Mesenteric fat pad (tissue), 1 donor: ENCODE measurements around the gene EFCAB12. TPM values are rescaled to one million over a fixed set of nuclear protein-coding genes. Genes with fewer than 3 reads are reported as not detected.
"Not testable (repeated sequence)": the region's sequence is repeated elsewhere in the genome, so short reads cannot be mapped to it uniquely, and the experiment has no call there.

Source experiments
- DNase-seq: peaks from one replicate; pipeline ENCODE4 v3.0.0-alpha.2; 2020; ENCODE audit warnings: low spot score
- total RNA-seq: library from RNA; stranded (reverse); fragmentation: NEBNext Ultra II Directional; extraction: Animal tissue kit (Norgen Biotek cat#: 25700); gene quantifications from one replicate; pipeline ENCODE4 v1.2.1, GENCODE V29; 2021
- donor health status: DM: yes; HTN: yes; CAD: no.

EFCAB12 gene
- total RNA-seq, 1 donor from 2014 or later, result 1.1 TPM

DNA sequence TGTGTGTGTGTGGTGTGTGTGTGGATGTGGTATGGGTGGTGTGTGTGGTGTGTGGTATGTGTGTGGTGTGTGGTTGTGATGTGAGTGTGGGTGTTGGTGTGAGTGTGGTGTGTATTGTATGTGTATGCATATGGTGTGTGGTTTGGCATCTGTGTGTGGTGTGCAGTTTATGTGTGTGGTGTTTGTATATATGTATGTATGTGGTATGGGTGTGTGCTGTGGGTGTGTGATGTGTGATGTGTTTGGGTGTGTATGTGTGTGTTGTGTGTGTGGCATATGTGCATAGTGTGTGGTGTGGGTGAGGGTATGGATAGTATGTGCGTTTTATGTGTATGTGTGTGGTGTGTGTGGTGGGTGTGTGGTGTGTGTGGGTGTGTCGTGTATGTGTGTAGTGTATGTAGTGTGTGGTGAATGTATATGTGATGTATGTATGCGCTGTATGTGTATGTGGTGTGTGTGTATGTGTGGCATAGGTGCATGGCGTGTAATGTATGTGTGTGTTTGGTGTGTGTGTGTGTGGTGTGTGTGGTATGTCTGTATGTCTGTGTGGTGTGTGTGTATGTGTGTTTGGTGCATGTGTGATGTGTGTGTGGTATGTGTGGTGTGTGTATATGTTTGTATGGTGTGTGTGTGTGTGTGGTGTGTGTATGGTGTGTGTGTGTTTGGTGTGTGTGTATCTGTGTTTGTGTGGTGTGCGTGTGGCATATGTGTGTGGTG, 58.0 kb downstream of the EFCAB12 start:
- DNase-seq, result no peak

DNA sequence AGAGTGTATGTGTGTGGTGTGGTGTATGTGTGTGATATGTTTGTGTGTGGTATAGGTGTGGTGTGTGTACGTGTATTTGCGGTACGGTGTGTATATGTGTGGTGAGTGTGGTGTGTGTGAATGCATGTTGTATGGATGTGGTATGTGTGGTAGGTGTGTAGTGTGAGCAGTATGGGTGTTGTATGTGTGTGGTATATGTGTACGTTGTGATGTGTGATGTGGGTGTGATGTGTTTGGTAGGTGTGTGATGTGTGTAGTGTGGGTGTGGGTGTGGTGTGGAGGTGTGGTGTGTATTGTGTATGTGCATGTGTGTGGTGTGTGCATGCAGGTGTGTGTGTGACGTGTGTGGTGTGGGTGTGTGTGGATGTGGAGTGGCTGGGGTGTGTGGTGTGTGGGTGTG, 58.7 kb downstream of the EFCAB12 start:
- no peak for DNase-seq

DNA sequence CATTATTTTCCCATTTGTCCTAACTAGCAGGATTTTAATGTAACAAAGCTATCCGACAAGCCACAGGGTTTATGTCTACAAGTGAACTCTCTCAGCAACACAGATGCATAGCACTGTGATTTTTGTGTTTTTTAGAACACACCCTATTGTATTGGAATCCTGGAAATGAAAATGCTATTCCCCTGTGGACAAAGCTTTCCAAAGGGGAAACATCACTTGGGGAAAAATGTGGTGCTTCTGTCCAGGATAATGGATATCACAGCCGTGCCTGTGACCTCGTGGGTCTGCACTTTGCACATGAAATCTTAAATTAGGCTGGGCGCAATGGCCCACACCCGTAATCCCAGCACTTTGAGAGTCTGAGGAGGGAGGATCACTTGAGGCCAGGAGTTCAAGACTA, 60.6 kb downstream of the EFCAB12 start:
- DNase-seq, result no peak

DNA sequence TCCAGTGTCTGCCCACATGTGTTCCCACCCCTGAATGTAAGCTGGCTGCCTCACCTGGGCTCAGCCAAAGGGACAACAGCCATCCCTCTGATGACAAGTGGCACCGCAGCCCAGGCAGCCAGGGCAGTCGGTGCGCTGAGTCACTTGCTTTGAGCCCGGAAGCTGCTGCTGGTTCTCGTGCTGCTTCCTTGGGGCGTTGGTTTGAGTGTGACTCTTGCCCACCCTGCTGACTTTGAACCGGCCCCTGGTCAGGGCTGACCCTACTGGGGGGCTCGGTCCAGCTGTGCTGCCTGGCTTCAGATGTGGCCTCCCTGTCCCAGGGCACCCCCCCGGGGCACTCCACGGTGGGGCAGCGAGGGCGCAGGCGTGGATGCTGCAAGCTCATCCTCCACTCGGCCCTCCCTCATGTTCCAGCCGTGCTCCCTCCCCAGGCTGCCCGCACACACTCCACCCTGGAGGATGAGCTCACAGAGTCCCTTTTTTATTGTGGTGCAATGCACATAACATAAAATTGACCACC, 62.1 kb downstream of the EFCAB12 start:
- peak; percentile 53 for DNase-seq

DNA sequence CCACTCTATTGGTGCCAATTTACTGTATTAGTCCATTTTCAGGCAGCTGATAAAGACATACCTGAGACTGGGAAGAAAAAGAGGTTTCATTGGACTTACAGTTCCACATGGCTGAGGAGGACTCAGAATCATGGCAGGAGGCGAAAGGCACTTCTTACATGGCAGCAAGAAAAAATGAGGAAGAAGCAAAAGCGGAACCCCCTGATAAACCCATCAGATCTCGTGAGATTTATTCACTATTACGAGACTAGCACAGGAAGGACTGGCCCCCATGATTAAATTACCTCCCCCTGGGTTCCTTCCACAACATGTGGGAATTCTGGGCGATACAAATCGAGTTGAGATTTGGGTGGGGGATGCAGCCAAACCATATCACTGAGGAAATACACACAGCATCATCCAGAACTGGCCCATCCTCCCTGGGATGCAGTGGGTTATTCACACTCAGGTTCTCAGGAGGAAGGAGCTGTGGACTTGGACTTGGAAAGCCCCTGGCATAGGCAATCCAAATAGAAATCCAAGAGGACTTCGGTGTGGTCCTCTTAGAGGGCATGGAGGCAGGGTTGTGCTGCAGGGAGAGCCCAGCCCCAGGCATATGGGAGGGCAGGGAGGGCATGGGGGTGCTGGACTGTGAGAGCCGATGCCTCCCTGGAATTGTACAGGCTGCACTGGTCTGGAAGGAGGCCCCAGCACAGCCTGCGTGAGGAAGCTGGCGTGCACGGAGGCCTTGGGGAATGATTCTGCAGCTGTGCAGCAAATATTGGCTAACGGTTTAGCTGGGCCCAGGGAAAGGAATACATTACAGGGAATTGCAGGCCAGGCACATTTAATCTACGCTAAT, 62.9 kb downstream of the EFCAB12 start:
- DNase-seq, result no peak

DNA sequence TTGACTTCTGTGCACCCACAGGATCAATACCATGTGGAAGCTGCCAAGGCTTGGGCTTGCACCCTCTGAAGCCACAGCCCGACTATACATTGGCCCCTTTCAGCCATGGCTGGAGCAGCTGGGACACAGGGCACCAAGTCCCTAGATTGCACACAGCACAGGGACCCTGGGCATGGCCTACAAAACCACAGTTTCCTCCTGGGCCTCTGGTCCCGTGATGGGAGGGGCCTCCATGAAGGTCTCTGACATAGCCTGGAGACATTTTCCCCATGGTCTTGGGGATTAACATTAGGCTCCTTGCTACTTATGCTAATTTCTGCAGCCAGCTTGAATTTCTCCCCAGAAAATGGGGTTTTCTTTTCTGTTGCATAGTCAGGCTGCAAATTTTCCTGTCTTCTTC, 63.6 kb downstream of the EFCAB12 start:
- DNase-seq, result not testable (repeated sequence)

DNA sequence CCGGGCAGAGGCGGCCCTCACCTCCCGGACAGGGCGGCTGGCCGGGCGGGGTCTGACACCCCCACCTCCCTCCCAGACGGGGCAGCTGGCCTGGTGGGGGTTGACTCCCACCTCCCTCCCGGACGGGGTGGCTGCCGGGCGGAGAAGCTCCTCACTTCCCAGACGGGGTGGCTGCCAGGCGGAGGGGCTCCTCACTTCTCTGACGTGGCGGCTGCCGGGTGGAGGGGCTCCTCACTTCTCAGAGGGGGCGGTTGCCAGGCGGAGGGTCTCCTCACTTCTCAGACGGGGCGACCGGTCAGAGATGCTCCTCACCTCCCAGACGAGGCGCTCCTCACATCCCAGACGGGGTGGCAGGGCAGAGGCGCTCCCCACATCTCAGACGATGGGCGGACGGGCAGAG, 65.1 kb downstream of the EFCAB12 start:
- not testable (repeated sequence) for DNase-seq

DNA sequence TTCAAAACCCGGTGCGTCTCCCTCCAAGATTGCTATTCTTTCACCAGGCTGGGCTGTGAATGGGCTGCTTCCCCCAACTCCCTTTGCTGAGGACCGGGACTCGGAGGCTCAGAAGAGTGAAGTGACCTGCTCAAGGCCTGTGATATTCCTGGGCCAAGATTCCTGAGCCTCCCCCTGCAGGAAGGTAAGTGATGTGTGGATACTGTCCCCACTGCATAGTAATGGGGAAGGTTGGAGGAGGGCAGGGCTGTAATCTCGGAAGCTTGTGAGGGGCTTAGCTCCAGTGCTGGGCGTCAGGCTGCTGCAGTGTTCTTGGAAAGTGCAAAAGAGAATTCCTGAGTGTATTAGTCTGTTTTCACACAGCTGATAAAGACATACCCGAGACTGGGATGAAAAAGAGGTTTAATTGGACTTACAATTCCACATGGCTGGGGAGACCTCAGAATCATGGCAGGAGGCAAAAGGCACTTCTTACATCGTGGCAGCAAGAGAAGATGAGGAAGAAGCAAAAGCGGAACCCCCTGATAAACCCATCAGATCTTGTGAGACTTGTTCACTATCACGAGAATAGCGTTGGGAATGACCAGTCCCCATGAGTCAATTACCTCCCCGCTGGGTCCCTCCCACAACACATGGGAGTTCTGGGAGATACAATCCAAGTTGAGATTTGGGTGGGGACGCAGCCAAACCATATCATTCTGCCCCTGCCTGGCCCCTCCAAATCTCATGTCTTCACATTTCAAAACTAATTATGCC, 67.6 kb downstream of the EFCAB12 start:
- no peak for DNase-seq

DNA sequence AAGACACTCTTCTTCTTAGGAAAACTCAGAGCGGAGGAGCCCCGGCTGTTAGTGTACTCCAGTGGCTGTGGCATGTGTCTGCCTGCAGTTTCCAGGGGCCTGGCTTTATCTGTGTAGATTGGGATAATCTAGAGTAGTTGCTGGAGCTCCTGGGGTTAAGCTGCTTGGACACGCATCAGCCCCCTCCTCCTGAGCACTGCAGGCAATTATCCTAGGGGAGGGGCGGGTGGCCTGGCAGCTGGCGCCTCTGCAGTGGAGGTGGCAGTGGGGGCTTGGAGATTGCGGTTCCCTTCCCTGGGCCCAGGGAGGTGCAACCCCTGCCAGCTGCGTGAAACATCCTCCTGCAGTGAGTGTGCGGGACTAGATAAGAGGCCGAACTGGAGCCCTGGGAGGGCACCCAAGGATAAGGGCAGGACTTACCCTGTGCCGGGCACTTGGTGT, 68.2 kb downstream of the EFCAB12 start:
- DNase-seq, result no peak

DNA sequence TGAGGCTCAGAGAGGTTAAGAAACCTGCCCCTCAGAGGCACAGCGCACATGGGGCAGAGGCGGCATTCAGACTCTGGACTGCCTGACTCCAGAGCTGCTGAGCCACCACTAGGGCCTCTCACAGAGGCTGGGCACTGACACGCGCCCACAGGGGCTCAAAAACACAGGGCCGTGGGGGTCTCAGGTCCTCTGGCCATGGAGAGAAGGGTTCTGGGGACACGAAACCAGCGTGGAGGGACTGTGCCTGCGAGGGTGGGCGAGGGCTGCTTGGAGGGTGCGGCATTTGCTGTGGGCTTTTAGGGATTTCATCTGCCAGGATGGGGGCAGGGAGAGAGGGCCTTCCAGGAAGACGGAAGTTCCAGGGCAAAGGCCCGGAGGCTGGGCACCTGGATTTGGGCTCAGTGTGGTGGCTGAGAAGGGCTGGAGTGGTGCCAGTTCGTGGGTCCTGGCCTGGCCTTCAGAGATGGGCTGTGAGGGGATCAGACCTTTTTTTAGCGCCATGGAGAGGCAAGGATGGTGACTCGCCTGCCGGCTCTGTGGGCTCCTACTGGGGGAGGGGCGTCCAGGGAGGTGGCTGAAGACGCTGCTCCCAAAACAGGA, 69.6 kb downstream of the EFCAB12 start:
- no peak for DNase-seq

DNA sequence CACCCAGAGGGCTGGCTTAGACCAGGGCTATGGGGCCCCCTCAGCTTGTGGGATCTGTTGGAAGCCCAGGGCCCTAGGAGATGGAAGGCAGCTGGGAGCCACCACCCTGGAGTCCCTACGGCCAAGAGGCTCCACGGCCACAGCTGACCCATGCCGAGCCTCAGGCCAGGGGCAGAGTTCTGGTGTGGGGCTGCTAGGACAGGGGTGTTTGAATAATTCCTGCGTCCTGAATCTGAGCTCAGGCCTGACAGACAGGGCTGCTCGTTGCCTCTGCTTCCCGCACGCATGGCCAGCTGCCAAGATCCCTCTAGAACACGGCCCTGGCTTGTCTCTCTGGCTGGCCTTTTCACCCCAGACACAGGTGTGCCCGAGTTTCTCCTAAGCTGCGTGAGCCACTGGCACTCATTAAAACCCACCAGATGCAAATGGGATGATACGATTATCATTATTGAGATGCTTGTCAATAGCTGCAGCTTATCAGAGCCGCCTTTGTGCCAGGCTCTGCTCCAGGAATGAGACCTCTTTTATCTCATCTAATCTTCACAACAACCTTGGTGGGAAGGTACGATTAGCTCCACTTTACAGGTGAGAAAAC, 70.2 kb downstream of the EFCAB12 start:
- no peak for DNase-seq

DNA sequence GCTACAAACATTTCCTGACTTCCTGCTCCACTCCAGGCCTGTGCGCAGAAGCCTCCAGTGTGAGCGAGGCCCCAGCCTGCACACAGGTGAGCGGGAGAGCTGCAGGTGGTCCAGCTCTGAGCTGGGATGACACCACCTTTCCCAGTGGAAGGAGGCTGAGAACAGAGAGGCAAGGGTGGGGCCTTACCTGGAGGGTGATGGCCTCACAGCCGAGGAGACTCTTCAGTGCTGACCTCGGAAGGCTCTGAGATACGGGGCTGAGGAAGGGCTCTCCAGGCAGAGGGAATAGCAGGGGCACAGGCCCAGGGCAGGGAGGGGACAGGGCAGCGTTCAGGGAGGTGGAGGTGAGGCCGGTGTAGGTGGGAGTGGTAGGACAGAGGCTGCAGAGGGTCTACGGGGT, 70.8 kb downstream of the EFCAB12 start:
- DNase-seq, result no peak

DNA sequence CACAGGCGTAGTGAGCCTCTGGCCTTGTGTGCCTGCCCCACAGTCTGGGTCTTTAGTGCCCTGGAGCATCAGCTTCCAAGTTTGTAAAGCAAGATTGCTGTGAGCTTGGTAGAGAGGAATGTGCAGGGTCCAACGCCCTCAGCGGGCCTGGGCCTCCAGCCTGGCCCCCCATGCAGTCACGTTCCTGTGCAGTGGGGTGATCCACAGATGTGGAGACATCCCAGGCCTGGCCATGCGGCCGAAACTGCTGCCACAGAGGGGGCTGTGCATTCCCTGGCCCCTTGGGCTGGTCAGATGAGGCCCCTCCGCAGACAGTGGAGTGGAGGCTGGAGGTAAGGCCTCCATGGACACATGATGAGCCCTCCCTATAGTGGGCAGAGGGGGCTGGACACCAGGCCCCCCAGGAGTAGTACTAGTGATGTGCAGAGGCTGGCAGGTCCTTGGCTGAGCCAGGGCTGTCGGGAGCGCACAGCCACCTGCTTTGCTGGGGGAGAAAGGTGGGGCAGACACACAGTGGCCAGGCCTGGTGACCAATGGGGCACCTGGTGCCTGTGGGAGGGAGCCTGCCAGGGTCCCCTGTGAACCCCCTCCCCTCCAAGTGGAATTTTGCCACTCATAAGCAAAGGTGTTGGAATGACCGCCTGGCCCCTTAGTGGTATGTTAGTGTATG, 71.5 kb downstream of the EFCAB12 start:
- DNase-seq, result no peak

DNA sequence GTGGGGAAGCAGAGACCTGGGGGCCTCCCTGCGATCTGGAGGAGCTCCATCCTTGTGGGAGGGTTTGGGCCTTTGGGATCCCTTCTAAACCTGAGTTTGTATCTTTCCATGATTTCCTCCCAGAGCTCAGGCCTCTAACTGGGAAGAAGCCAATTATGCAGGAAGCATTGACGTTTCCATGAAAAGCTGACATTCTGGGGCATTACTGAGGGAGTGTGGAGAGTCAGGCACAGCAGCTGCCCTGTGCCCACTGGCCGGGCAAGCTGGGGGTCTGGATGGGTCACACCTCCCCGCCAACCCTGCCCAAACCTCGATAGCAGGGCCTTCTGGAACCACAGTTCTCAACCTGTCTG, 74.9 kb downstream of the EFCAB12 start:
- no peak for DNase-seq

DNA sequence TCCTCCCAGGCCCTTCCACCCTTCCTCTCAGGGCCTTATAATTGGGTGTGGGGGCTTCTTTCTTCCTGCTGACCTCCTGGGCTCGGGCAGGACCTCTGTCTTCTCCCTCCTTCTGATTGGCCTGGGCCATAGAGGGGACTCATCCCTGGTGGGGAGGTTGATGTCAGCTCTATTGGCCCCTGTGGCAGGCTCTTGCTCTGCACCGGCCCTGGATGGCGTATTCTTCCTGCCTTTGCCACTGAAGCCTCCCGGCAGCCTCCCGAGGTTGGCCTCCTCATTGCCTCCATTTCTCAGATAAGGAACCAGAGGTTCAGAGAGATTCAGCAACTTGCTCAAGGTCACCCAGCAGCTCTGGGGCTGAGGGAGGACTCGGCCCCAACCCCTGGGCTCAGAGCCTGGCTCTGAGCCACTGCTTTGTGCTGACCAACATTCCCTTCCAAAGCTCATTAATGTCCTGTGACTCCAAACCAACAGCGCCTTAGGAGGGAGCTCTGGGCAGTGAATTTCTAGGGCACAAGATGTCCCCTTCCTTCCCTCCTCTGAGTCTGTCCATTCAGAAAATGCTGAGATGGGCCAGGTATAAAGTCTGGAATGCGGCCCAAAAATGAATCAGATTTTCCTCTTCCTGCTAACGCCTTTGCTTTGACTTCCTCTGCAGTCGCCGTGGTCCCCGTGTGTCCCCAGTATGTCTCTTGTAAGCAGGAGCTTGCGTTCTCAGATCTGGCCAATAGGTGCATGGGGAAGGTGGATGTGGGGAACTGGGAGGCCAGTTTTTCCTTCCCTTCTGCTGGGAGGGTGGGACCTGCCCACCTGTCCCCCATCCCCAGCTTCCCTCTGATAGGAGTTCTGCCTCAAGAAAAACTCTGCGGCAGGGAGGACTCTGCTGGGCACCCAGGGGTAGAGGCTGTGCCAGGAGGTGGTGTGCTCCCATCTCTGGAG, 75.5 kb downstream of the EFCAB12 start:
- no peak for DNase-seq

DNA sequence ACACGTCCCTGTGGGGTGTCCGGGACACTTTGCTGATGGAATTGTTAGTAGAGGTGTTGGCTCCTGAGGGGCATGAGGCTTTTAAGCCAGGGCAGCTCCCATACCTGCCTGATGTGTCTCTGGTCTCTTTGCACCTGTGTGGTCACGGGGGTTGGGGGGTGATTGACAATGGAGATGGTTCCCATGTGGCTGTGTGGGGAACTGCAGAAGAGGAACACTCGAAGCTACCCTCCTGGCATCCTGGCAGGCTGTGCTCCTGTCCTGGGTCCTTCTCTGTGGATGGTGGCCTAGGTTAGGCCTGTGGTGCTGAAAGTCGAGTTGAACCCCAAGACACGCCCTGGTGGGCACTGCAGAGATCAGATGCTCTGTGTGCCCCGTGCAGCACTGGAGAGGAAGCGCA, 76.4 kb downstream of the EFCAB12 start:
- no peak for DNase-seq
